ENCODE measurements around the gene GOLIM4. TPM values are rescaled to one million over a fixed set of nuclear protein-coding genes. Genes with fewer than 3 reads are reported as not detected.

Gene GOLIM4
- total RNA-seq, 3 donors from 2014 or later (not counting 1 experiment from before 2014, with no cell fraction given): 13.7 to 17.9 (median 17.9) TPM

GRCh38 chr3:167972502-167972901, 123.2 kb downstream of the GOLIM4 start:
- H3K4me3 Mint-ChIP-seq: no peak overlapping the region
- H3K9me3 ChIP-seq (ENCODE audit: control insufficient read depth, insufficient read depth, low read length): no peaks in the 10 kb centered on the region
- no peaks in the 10 kb centered on the region for H3K36me3 ChIP-seq (ENCODE audit: control insufficient read depth, insufficient read depth, low read length)
- no peaks in the 10 kb centered on the region for H3K9me3 Mint-ChIP-seq
- TF ChIP-seq CTCF (IDR thresholded peaks at IDR 0.05): no peak
- H3K4me1 Mint-ChIP-seq: no peaks in the 10 kb centered on the region
- no peaks in the 10 kb centered on the region for H3K4me1 ChIP-seq (ENCODE audit: control insufficient read depth, insufficient read depth, low read length)
- H3K27ac ChIP-seq (ENCODE audit: low read length): no peak overlapping the region
- WGBS (ENCODE audit: insufficient coverage): 54% methylated on average over 2 of the region's 3 CpGs
- no peaks in the 10 kb centered on the region for H3K36me3 Mint-ChIP-seq
- DNase-seq (no peak), ATAC-seq (no peak)
- no peak overlapping the region for H3K4me3 ChIP-seq (ENCODE audit: low read length)
- no peaks in the 10 kb centered on the region for H3K27me3 Mint-ChIP-seq (ENCODE audit: low read depth in 2 of 2)
- no peak overlapping the region for H3K27ac Mint-ChIP-seq
- intact Hi-C loops (cut with micrococcal nuclease): no loop called here
- no peaks in the 10 kb centered on the region for H3K27me3 ChIP-seq (ENCODE audit: control insufficient read depth, insufficient read depth, low read length)

GRCh38 chr3:167969548-167969947, 126.2 kb downstream of the GOLIM4 start:
- ATAC-seq (no peak), DNase-seq (no peak)
- 100% methylated on average over 1 of the region's 1 CpG for WGBS (ENCODE audit: insufficient coverage)
- Mint-ChIP-seq H3K27ac (no peak overlapping the region), H3K9me3 (peaks cover 0 to 3% of the 10 kb centered on the region in 2 donors), H3K4me3 (no peak overlapping the region), H3K27me3 (ENCODE audit: low read depth in 2 of 2) (no peaks in the 10 kb centered on the region), H3K4me1 (no peaks in the 10 kb centered on the region), H3K36me3 (no peaks in the 10 kb centered on the region)
- no peak overlapping the region for H3K27ac ChIP-seq (ENCODE audit: low read length)
- no peak overlapping the region for H3K4me3 ChIP-seq (ENCODE audit: low read length)
- no peaks in the 10 kb centered on the region for H3K27me3 ChIP-seq (ENCODE audit: control insufficient read depth, insufficient read depth, low read length)
- no peaks in the 10 kb centered on the region for H3K4me1 ChIP-seq (ENCODE audit: control insufficient read depth, insufficient read depth, low read length)
- H3K9me3 ChIP-seq (ENCODE audit: control insufficient read depth, insufficient read depth, low read length): no peaks in the 10 kb centered on the region
- TF ChIP-seq CTCF (IDR thresholded peaks at IDR 0.05): no peak
- no peaks in the 10 kb centered on the region for H3K36me3 ChIP-seq (ENCODE audit: control insufficient read depth, insufficient read depth, low read length)
- intact Hi-C loops (cut with micrococcal nuclease): no loop called here

GRCh38 chr3:167967257-167968036, 128.3 kb downstream of the GOLIM4 start:
- H3K4me3 ChIP-seq (ENCODE audit: low read length): no peak overlapping the region
- DNase-seq: no peak
- no peak for TF ChIP-seq CTCF (IDR thresholded peaks at IDR 0.05)
- Mint-ChIP-seq H3K36me3 (no peaks in the 10 kb centered on the region), H3K4me1 (no peaks in the 10 kb centered on the region), H3K9me3 (peaks cover 0 to 3% of the 10 kb centered on the region in 2 donors), H3K27ac (no peak overlapping the region), H3K4me3 (no peak overlapping the region), H3K27me3 (ENCODE audit: low read depth in 2 of 2) (no peaks in the 10 kb centered on the region)
- H3K36me3 ChIP-seq (ENCODE audit: control insufficient read depth, insufficient read depth, low read length): no peaks in the 10 kb centered on the region
- ATAC-seq: no peak
- intact Hi-C loops (cut with micrococcal nuclease): no loop called here
- 74% methylated on average over 4 of the region's 5 CpGs for WGBS (ENCODE audit: insufficient coverage)
- no peaks in the 10 kb centered on the region for H3K27me3 ChIP-seq (ENCODE audit: control insufficient read depth, insufficient read depth, low read length)
- H3K4me1 ChIP-seq (ENCODE audit: control insufficient read depth, insufficient read depth, low read length): no peaks in the 10 kb centered on the region
- H3K27ac ChIP-seq (ENCODE audit: low read length): no peak overlapping the region
- no peaks in the 10 kb centered on the region for H3K9me3 ChIP-seq (ENCODE audit: control insufficient read depth, insufficient read depth, low read length)

All from natural killer cell (primary cell).